PC-9 (cell line): ENCODE data around the gene PGAM5.
"Not testable (repeated sequence)": the region's sequence is repeated elsewhere in the genome, so short reads cannot be mapped to it uniquely, and the experiment has no call there.

Experiments used
- EZH2 ChIP-seq: fragments of 200-600 bp; sonication (generic); IDR thresholded peaks from 2 replicates; pipeline ENCODE4 v1.8.0; 2017; ENCODE audit warnings: antibody characterized with exemption, low read depth
- TF ChIP-seq, protein P1 (sequence below): fragments of 200-600 bp; sonication (generic); conservative IDR thresholded peaks from 2 replicates; pipeline ENCODE4 v1.6.1; 2017; ENCODE audit warnings: mixed run types, antibody characterized with exemption, mild to moderate bottlenecking, moderate library complexity

DNA sequence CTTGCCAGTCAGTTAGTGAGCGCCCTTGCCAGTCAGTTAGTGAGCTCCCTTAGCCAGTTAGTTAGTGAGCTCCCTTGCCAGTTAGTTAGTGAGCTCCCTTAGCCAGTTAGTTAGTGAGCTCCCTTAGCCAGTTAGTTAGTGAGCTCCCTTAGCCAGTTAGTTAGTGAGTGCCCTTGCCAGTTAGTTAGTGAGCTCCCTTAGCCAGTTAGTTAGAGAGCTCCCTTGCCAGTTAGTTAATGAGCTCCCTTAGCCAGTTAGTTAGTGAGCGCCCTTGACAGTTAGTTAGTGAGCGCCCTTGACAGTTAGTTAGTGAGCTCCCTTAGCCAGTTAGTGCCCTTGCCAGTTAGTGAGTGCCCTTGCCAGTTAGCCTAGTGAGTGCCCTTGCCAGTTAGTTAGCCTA lies 15.8 kb upstream of the PGAM5 start:
- TF ChIP-seq, protein P1, sequence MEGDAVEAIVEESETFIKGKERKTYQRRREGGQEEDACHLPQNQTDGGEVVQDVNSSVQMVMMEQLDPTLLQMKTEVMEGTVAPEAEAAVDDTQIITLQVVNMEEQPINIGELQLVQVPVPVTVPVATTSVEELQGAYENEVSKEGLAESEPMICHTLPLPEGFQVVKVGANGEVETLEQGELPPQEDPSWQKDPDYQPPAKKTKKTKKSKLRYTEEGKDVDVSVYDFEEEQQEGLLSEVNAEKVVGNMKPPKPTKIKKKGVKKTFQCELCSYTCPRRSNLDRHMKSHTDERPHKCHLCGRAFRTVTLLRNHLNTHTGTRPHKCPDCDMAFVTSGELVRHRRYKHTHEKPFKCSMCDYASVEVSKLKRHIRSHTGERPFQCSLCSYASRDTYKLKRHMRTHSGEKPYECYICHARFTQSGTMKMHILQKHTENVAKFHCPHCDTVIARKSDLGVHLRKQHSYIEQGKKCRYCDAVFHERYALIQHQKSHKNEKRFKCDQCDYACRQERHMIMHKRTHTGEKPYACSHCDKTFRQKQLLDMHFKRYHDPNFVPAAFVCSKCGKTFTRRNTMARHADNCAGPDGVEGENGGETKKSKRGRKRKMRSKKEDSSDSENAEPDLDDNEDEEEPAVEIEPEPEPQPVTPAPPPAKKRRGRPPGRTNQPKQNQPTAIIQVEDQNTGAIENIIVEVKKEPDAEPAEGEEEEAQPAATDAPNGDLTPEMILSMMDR, result not testable (repeated sequence)
- not testable (repeated sequence) for TF ChIP-seq EZH2
